GM12801 (cell line): Measurements from ENCODE around the gene AIF1.

Experiments used
- TF ChIP-seq, protein P1 (sequence below): IDR thresholded peaks from one replicate; pipeline ENCODE4 v1.5.1; 2011; ENCODE audit warnings: control low read depth; ENCODE audit not compliant: insufficient read length; ENCODE audit errors: extremely low read depth

The AIF1 gene

GRCh38 chr6:31609519-31610406 is 5.3 kb upstream of the AIF1 start:
- TF ChIP-seq, protein P1, sequence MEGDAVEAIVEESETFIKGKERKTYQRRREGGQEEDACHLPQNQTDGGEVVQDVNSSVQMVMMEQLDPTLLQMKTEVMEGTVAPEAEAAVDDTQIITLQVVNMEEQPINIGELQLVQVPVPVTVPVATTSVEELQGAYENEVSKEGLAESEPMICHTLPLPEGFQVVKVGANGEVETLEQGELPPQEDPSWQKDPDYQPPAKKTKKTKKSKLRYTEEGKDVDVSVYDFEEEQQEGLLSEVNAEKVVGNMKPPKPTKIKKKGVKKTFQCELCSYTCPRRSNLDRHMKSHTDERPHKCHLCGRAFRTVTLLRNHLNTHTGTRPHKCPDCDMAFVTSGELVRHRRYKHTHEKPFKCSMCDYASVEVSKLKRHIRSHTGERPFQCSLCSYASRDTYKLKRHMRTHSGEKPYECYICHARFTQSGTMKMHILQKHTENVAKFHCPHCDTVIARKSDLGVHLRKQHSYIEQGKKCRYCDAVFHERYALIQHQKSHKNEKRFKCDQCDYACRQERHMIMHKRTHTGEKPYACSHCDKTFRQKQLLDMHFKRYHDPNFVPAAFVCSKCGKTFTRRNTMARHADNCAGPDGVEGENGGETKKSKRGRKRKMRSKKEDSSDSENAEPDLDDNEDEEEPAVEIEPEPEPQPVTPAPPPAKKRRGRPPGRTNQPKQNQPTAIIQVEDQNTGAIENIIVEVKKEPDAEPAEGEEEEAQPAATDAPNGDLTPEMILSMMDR, result no peak

- TF ChIP-seq, protein P1, result no peak
Measured at GRCh38 chr6:31610968-31611367, 4.1 kb upstream of the AIF1 start.

DNA sequence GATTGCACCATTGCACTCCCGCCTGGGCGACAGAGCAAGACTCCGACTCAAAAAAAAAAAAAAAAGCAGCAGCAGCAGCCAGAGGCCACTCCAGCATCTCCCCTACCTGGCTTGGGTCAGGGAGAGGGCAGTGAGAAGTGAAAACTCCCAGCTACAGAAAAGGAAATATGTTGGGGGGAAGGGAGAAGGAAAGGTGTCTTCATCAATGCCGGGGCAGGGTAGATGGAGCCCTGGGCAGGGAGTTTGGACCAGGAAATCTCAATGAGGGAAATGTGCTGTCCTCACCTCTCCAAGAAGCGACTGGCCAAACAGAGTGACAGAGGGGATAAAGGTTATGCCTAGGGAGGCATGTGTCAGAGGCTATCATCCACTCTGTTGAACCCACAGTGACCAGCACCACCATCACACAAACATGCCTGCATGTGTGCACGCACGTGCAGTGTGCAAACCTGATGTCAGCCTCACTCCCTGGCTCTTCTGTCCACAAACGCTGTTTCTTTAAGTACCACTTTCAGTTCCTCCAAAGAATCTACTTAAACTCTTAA is 887 bp upstream of the AIF1 start:
- TF ChIP-seq, protein P1, result no peak

- TF ChIP-seq, protein P1, result no peak
Measured at GRCh38 chr6:31615748-31616147, 714 bp downstream of the AIF1 start.

GRCh38 chr6:31617010-31617409 is 2.0 kb downstream of the AIF1 start:
- TF ChIP-seq, protein P1, result no peak

DNA sequence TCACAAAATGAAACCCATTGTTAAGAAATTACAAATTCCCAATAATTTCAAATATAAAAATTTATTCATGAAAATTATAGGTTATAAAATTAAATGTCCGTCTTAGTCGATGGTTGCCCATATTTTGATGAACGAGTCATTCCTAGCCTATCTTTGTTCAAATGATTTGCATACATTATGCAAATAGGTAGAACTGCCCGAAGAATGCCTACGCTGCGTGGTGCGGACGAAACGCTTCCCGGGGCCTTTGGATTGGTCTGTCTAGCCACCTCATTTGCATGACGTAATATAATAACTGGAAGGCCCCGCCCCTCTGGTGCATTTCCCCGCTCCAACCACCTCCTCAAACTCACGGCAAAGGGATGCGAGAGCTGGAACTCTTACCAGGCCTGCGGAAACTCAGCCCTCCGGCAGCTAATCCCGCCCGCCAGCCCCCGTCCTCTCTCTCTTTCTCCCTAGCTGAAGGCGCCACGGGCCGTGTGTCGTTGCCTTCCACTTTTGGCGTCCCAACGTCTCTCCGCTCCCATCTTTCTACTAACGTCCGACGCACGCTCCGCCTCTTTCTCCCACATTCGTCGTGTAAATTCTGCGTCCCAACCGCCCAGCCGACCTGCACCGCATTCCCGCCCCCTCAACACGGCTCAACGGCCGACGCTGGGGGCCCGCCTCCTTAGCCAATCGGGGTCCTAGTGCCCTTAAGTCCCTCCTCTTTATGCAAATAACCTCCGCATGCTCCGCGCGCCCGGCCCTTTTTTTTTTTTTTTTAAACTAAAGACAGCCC is 5.0 kb downstream of the AIF1 start:
- TF ChIP-seq, protein P1, result no peak

DNA sequence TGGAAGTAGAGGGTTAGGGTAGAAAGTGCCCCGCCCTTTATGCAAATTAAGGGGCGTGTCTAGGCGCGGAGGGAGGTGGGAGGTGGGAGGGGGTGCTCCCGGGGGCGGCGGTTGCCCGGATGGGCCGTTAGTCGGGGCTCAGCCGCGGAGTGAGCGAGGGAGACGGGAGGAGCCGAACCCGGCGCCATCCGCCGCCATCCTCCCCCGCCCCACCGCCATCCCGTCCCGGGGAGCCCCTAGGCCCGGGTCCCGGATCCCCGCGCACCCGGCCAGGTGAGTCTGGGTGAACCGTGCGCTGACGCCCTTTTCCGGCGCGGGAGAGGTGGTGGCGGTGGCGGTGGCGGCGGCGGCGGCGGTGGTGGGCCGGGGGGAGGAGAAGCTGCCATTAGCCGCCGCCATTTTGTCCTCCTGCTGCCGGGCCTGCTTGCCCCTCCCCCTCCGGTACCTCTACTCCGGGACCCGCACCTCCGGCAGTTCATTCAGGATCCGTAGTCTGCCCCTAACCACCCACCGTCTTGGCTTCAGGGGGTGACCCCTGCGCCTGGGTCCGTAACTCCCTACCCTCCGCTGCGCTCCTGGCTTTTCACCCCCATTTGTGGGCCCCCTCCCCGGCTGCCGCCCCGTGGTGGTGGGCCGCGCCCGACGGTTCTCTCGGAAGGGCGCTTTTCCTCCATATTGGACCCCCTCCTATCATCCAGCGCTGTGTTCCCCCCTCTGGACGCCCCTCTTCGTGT is 5.7 kb downstream of the AIF1 start, which contains the start of gene PRRC2A:
PRRC2A (plus strand) TSS at position 130 of the 734 bp plus-strand sequence. CDS start 2,075 bp downstream, outside the sequence.
- TF ChIP-seq, protein P1, result no peak
